ENCODE results near the gene CAMK1D.

- TF ChIP-seq ZNF274 (IDR thresholded peaks at IDR 0.05; ENCODE audit: low read length), result no peak
- no peak for TF ChIP-seq ZNF274 (tag by site-specific recombination; IDR thresholded peaks at IDR 0.05; ENCODE audit: borderline replicate concordance)
- TF ChIP-seq, protein P1, sequence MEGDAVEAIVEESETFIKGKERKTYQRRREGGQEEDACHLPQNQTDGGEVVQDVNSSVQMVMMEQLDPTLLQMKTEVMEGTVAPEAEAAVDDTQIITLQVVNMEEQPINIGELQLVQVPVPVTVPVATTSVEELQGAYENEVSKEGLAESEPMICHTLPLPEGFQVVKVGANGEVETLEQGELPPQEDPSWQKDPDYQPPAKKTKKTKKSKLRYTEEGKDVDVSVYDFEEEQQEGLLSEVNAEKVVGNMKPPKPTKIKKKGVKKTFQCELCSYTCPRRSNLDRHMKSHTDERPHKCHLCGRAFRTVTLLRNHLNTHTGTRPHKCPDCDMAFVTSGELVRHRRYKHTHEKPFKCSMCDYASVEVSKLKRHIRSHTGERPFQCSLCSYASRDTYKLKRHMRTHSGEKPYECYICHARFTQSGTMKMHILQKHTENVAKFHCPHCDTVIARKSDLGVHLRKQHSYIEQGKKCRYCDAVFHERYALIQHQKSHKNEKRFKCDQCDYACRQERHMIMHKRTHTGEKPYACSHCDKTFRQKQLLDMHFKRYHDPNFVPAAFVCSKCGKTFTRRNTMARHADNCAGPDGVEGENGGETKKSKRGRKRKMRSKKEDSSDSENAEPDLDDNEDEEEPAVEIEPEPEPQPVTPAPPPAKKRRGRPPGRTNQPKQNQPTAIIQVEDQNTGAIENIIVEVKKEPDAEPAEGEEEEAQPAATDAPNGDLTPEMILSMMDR (tag by site-specific recombination; IDR thresholded peaks at IDR 0.05), result no peak
- TF ChIP-seq ZBTB48 (tag by site-specific recombination; IDR thresholded peaks at IDR 0.05), result no peak
- TF ChIP-seq ZBTB21 (tag by site-specific recombination; IDR thresholded peaks at IDR 0.05), result no peak
- TF ChIP-seq, protein P2, sequence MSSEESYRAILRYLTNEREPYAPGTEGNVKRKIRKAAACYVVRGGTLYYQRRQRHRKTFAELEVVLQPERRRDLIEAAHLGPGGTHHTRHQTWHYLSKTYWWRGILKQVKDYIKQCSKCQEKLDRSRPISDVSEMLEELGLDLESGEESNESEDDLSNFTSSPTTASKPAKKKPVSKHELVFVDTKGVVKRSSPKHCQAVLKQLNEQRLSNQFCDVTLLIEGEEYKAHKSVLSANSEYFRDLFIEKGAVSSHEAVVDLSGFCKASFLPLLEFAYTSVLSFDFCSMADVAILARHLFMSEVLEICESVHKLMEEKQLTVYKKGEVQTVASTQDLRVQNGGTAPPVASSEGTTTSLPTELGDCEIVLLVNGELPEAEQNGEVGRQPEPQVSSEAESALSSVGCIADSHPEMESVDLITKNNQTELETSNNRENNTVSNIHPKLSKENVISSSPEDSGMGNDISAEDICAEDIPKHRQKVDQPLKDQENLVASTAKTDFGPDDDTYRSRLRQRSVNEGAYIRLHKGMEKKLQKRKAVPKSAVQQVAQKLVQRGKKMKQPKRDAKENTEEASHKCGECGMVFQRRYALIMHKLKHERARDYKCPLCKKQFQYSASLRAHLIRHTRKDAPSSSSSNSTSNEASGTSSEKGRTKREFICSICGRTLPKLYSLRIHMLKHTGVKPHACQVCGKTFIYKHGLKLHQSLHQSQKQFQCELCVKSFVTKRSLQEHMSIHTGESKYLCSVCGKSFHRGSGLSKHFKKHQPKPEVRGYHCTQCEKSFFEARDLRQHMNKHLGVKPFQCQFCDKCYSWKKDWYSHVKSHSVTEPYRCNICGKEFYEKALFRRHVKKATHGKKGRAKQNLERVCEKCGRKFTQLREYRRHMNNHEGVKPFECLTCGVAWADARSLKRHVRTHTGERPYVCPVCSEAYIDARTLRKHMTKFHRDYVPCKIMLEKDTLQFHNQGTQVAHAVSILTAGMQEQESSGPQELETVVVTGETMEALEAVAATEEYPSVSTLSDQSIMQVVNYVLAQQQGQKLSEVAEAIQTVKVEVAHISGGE (tag by site-specific recombination; conservative IDR thresholded peaks at IDR 0.05; ENCODE audit: low read depth), result no peak
- no peak for TF ChIP-seq ZFP3 (tag by site-specific recombination; IDR thresholded peaks at IDR 0.05; ENCODE audit: low read depth)
- TF ChIP-seq ZNF629 (tag by site-specific recombination; IDR thresholded peaks at IDR 0.05), result no peak
- TF ChIP-seq, protein P3, sequence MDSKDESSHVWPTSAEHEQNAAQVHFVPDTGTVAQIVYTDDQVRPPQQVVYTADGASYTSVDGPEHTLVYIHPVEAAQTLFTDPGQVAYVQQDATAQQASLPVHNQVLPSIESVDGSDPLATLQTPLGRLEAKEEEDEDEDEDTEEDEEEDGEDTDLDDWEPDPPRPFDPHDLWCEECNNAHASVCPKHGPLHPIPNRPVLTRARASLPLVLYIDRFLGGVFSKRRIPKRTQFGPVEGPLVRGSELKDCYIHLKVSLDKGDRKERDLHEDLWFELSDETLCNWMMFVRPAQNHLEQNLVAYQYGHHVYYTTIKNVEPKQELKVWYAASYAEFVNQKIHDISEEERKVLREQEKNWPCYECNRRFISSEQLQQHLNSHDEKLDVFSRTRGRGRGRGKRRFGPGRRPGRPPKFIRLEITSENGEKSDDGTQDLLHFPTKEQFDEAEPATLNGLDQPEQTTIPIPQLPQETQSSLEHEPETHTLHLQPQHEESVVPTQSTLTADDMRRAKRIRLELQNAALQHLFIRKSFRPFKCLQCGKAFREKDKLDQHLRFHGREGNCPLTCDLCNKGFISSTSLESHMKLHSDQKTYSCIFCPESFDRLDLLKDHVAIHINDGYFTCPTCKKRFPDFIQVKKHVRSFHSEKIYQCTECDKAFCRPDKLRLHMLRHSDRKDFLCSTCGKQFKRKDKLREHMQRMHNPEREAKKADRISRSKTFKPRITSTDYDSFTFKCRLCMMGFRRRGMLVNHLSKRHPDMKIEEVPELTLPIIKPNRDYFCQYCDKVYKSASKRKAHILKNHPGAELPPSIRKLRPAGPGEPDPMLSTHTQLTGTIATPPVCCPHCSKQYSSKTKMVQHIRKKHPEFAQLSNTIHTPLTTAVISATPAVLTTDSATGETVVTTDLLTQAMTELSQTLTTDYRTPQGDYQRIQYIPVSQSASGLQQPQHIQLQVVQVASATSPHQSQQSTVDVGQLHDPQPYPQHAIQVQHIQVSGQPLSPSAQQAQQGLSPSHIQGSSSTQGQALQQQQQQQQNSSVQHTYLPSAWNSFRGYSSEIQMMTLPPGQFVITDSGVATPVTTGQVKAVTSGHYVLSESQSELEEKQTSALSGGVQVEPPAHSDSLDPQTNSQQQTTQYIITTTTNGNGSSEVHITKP (tag by site-specific recombination; IDR thresholded peaks at IDR 0.05), result no peak
- TF ChIP-seq ZNF473 (tag by site-specific recombination; IDR thresholded peaks at IDR 0.05), result no peak
- no peak for TF ChIP-seq ZNF571 (tag by site-specific recombination; IDR thresholded peaks at IDR 0.05)
- no peak for TF ChIP-seq MEIS1 (CRISPR knock-in tag; IDR thresholded peaks at IDR 0.05; ENCODE audit: borderline replicate concordance)
- TF ChIP-seq ZNF239 (tag by site-specific recombination; IDR thresholded peaks at IDR 0.05), result no peak
Measured at GRCh38 chr10:12799144-12799543, 449.8 kb downstream of the CAMK1D start.

Data from HEK293 (cell line).